Measurements from ENCODE around the gene GLT6D1. TPM values are rescaled to one million over a fixed set of nuclear protein-coding genes. Genes with fewer than 3 reads are reported as not detected.
"Not testable (repeated sequence)": the region's sequence is repeated elsewhere in the genome, so short reads cannot be mapped to it uniquely, and the experiment has no call there.

GLT6D1 gene
- total and polyA plus RNA-seq, 2 of the 13 experiments (the other 11 are each of a cell fraction or from before 2014, with no cell fraction given) = not detected

- TF ChIP-seq PHF5A (CRISPR knock-in tag; IDR thresholded peaks at IDR 0.05; ENCODE audit: low read depth, unreplicated experiment) (no peak), ZNF160 (CRISPR knock-in tag; IDR thresholded peaks at IDR 0.05) (no peak), HES4 (CRISPR knock-in tag; IDR thresholded peaks at IDR 0.05; ENCODE audit: borderline replicate concordance) (no peak), ATF1 (CRISPR knock-in tag; IDR thresholded peaks at IDR 0.05) (no peak)
Measured at GRCh38 chr9:135673941-135674340, 34.6 kb upstream of the GLT6D1 start (continued).

DNA sequence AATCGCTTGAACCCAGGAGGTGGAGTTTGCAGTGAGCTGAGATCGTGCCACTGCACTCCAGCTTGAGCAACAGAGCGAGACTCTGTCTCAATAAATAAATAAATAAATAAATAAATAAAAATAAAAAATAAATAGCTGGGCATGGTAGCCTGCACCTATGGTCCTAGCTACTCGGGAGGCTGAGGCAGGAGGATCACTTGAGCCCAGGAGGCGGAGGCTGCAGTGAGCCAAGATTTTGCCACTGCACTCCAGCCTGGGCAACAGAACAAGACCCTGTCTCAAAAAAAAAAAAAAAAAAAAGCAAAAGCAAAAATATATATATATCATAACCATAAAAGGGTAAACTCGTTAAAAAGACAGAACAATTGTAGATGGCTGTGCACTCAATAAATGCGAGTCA lies 33.4 kb upstream of the GLT6D1 start:
- H3K79me2 ChIP-seq (ENCODE audit: insufficient read depth, low read length); DNase-seq (ENCODE audit: low spot score); POLR2A ChIA-PET; ATAC-seq; in situ Hi-C loops (cut with HindIII; ENCODE audit: extremely low pct_ligation_motif_present, low pct_unique_long_range_greater_than_20kb); H2AFZ ChIP-seq (ENCODE audit: low read length); H3K27ac ChIP-seq (ENCODE audit: extremely low read length, insufficient read depth, low read length); H3K36me3 ChIP-seq (replicated peaks in 1 of 2; ENCODE audit: control insufficient read depth in 1 of 2, insufficient read depth in 2 of 2, low read length in 2 of 2); H3K9me3 ChIP-seq (ENCODE audit: low read length); BruUV-seq (replicated peaks); H3K4me1 ChIP-seq (ENCODE audit: insufficient read depth, low read length); H3K9ac ChIP-seq (ENCODE audit: insufficient read depth, low read depth, low read length); H3K4me2 ChIP-seq (ENCODE audit: low read depth, low read length); H4K20me1 ChIP-seq (ENCODE audit: insufficient read depth, low read length); CTCF ChIA-PET (ENCODE audit: low intra/inter-chr PET ratio, low total read pairs); H3K4me3 ChIP-seq (replicated peaks in 1 of 3; ENCODE audit: insufficient read depth in 1 of 3, low read depth in 2 of 3, low read length in 3 of 3); FAIRE-seq; intact Hi-C loops (cut with micrococcal nuclease; ENCODE audit: unreplicated experiment): not testable (repeated sequence)
- peaks cover 4 to 32% of the 10 kb centered on the region in 2 experiments for H3K27me3 ChIP-seq (ENCODE audit: control insufficient read depth in 1 of 2, insufficient read depth in 2 of 2, low read length in 2 of 2)
- WGBS (ENCODE audit: low lambda C conversion rate) = 6% methylated on average over 7 of the region's 7 CpGs

DNA sequence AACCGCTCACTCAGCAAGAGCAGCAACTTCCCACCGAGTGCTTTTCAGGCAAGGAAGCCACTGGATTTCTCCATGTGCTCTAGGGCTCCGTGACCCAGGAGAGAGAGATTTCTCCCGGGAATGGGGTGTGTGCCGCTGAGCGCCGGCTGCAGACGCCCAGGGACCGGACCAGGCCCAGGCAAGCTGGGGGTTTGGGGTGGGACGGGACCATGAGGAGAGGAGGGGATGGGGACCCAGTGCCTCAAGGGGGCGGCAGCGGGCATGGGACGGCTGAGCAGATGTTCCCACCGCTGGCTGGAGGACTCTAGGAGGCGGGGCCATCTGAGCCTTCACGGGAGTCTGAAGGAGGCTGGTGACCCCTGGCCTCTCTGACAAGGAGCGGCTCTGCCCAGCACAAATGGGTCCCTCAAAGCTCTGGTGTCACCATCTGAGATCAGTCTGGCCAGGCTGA lies 32.3 kb upstream of the GLT6D1 start:
- no peak overlapping the region for H2AFZ ChIP-seq (ENCODE audit: low read length)
- WGBS (ENCODE audit: low lambda C conversion rate) = no CpG with 5 or more reads among the region's 17 CpGs
- TF ChIP-seq PLRG1 (conservative IDR thresholded peaks at IDR 0.05) (no peak), PCBP1 (IDR thresholded peaks at IDR 0.05; ENCODE audit: borderline replicate concordance, low read depth, low read length) (no peak), SALL2 (CRISPR knock-in tag; IDR thresholded peaks at IDR 0.05) (no peak), GLI4 (CRISPR knock-in tag; IDR thresholded peaks at IDR 0.05; ENCODE audit: borderline replicate concordance) (no peak)
- TF ChIP-seq, protein P1, sequence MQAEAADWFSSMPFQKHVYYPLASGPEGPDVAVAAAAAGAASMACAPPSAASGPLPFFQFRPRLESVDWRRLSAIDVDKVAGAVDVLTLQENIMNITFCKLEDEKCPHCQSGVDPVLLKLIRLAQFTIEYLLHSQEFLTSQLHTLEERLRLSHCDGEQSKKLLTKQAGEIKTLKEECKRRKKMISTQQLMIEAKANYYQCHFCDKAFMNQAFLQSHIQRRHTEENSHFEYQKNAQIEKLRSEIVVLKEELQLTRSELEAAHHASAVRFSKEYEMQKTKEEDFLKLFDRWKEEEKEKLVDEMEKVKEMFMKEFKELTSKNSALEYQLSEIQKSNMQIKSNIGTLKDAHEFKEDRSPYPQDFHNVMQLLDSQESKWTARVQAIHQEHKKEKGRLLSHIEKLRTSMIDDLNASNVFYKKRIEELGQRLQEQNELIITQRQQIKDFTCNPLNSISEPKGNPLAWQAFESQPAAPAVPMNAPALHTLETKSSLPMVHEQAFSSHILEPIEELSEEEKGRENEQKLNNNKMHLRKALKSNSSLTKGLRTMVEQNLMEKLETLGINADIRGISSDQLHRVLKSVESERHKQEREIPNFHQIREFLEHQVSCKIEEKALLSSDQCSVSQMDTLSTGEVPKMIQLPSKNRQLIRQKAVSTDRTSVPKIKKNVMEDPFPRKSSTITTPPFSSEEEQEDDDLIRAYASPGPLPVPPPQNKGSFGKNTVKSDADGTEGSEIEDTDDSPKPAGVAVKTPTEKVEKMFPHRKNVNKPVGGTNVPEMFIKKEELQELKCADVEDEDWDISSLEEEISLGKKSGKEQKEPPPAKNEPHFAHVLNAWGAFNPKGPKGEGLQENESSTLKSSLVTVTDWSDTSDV (CRISPR knock-in tag; IDR thresholded peaks at IDR 0.05) = no peak
- H3K4me2 ChIP-seq (ENCODE audit: low read depth, low read length) = no peak overlapping the region
- no peak overlapping the region for H3K4me3 ChIP-seq (replicated peaks in 1 of 3; ENCODE audit: insufficient read depth in 1 of 3, low read depth in 2 of 3, low read length in 3 of 3)
- ChIA-PET CTCF (ENCODE audit: low intra/inter-chr PET ratio, low total read pairs) (no interaction called here), POLR2A (no interaction called here)
- no peaks in the 10 kb centered on the region for H3K36me3 ChIP-seq (replicated peaks in 1 of 2; ENCODE audit: control insufficient read depth in 1 of 2, insufficient read depth in 2 of 2, low read length in 2 of 2)
- no TSS peak for BruUV-seq (replicated peaks)
- peaks cover 2 to 31% of the 10 kb centered on the region in 2 experiments; a peak in 4 of 5 replicates for H3K27me3 ChIP-seq (ENCODE audit: control insufficient read depth in 1 of 2, insufficient read depth in 2 of 2, low read length in 2 of 2)
- intact Hi-C loops (cut with micrococcal nuclease; ENCODE audit: unreplicated experiment) (no loop called here), in situ Hi-C loops (cut with HindIII; ENCODE audit: extremely low pct_ligation_motif_present, low pct_unique_long_range_greater_than_20kb) (no loop called here)
- H3K4me1 ChIP-seq (ENCODE audit: insufficient read depth, low read length) = no peaks in the 10 kb centered on the region
- no peak for FAIRE-seq
- no peak overlapping the region for H3K9ac ChIP-seq (ENCODE audit: insufficient read depth, low read depth, low read length)
- ATAC-seq = peak; percentile 65
- H3K79me2 ChIP-seq (ENCODE audit: insufficient read depth, low read length) = no peaks in the 10 kb centered on the region
- 0 out of 2 replicates have a peak, but pooled peaks cover 2% of the 10 kb centered on the region for H4K20me1 ChIP-seq (ENCODE audit: insufficient read depth, low read length)
- no peaks in the 10 kb centered on the region for H3K9me3 ChIP-seq (ENCODE audit: low read length)
- H3K27ac ChIP-seq (ENCODE audit: extremely low read length, insufficient read depth, low read length) = no peak overlapping the region
- DNase-seq (ENCODE audit: low spot score) = no peak
